OCI-LY1 (cell line): Measurements from ENCODE around the gene GSX2.

Experiments
- CTCF ChIP-seq: fragments of 200-600 bp; sonication (generic), shearing (Covaris generic); IDR thresholded peaks from 2 replicates; pipeline ENCODE4 v1.5.1; 2017; ENCODE audit warnings: mild to moderate bottlenecking, antibody characterized with exemption, low read length, moderate library complexity, mixed read lengths
- EZH2 ChIP-seq: fragments of 200-600 bp; sonication (generic), shearing (Covaris generic); IDR thresholded peaks from 2 replicates; pipeline ENCODE4 v1.8.0; 2017; ENCODE audit warnings: borderline replicate concordance, mixed run types, mild to moderate bottlenecking, antibody characterized with exemption, low read length, moderate library complexity, mixed read lengths

GRCh38 chr4:54064317-54065111, 35.4 kb upstream of the GSX2 start, which contains the start of gene CHIC2:
- TF ChIP-seq CTCF (no peak), EZH2 (no peak)
